OCI-M1 (cell line): ENCODE measurements around the gene KRTAP9-7.

Experiments
- DNase-seq: peaks from one replicate; lab custom pipeline; 2025; lab: John Stamatoyannopoulos, UW

Gene KRTAP9-7

GRCh38 chr17:41322094-41322902 is 46.8 kb downstream of the KRTAP9-7 start:
- peak; percentile 62 for DNase-seq

GRCh38 chr17:41322903-41323895 is 47.7 kb downstream of the KRTAP9-7 start:
- DNase-seq = no peak

- DNase-seq = no peak
Measured at GRCh38 chr17:41324180-41325075, 48.9 kb downstream of the KRTAP9-7 start.

GRCh38 chr17:41325126-41325525 is 49.6 kb downstream of the KRTAP9-7 start:
- DNase-seq = no peak

GRCh38 chr17:41325611-41326010 is 50.1 kb downstream of the KRTAP9-7 start:
- DNase-seq = no peak
